Transverse colon (tissue), 3 donors: ENCODE results near the gene ALOX15B.

Experiments used
- POLR2A ChIP-seq: fragments of 450-650 bp; IDR thresholded peaks from one replicate; pipeline ENCODE4 v1.6.1; 2016; ENCODE audit warnings: antibody characterized with exemption, mild to moderate bottlenecking, moderate library complexity
- TF ChIP-seq, protein P1 (sequence below), 5 experiments: fragments of 200-600 bp in 3 of 5; fragments of 450-650 bp in 2 of 5; sonication (generic) in 3 of 5; IDR thresholded peaks; 1 replicate in 2 of 5; 2 replicates in 3 of 5; pipeline ENCODE4 v1.5.1; 2016 to 2017; ENCODE audit warnings: antibody characterized with exemption in 5 of 5, inconsistent platforms in 3 of 5, mild to moderate bottlenecking in 2 of 5, moderate library complexity in 1 of 5

DNA sequence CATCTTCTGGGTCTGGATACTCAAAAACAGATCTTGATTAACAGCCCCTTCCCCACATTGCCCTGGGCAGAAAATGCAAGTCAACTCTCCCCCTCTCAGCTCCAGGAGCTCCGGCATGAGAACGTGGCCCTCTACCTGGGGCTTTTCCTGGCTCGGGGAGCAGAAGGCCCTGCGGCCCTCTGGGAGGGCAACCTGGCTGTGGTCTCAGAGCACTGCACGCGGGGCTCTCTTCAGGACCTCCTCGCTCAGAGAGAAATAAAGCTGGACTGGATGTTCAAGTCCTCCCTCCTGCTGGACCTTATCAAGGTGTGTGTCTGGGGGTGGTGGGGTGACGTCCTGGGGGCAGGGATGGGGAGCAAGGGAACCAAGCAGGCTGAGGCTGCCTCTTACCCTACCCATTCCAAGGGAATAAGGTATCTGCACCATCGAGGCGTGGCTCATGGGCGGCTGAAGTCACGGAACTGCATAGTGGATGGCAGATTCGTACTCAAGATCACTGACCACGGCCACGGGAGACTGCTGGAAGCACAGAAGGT is 26.7 kb upstream of the ALOX15B start:
- TF ChIP-seq, protein P1, sequence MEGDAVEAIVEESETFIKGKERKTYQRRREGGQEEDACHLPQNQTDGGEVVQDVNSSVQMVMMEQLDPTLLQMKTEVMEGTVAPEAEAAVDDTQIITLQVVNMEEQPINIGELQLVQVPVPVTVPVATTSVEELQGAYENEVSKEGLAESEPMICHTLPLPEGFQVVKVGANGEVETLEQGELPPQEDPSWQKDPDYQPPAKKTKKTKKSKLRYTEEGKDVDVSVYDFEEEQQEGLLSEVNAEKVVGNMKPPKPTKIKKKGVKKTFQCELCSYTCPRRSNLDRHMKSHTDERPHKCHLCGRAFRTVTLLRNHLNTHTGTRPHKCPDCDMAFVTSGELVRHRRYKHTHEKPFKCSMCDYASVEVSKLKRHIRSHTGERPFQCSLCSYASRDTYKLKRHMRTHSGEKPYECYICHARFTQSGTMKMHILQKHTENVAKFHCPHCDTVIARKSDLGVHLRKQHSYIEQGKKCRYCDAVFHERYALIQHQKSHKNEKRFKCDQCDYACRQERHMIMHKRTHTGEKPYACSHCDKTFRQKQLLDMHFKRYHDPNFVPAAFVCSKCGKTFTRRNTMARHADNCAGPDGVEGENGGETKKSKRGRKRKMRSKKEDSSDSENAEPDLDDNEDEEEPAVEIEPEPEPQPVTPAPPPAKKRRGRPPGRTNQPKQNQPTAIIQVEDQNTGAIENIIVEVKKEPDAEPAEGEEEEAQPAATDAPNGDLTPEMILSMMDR (IDR thresholded peaks at IDR 0.05) = no peak
- no peak for TF ChIP-seq POLR2A
